B cell (primary cell): ENCODE results near the gene SERP1. TPM values are rescaled to one million over a fixed set of nuclear protein-coding genes. Genes with fewer than 3 reads are reported as not detected.

Experiments used
- ATAC-seq: fragments of 200-7000 bp; cut with Tn5 transposase; one replicate; pipeline ENCODE4 v1.10.0; 2021; ENCODE audit warnings: low read depth, mild to moderate bottlenecking, moderate number of reproducible peaks, moderate library complexity
- CTCF ChIA-PET: fragments of 350-600 bp; sonication (Branson Sonifier 250); formaldehyde crosslinking; loops from one replicate; lab custom pipeline; 2021; ENCODE audit warnings: antibody characterized with exemption, inconsistent platforms; lab: Charles Lee
- POLR2A ChIA-PET: fragments of 350-600 bp; sonication (Branson Sonifier 250); formaldehyde crosslinking; loops from one replicate; lab custom pipeline; 2021; ENCODE audit warnings: antibody characterized with exemption; lab: Charles Lee
- DNase-seq: peaks from one replicate; pipeline ENCODE4 v3.0.0; 2013
- H2AFZ ChIP-seq: 2 replicates; pipeline ENCODE4 v1.6.1; 2012; ENCODE audit warnings: mild to moderate bottlenecking, low read depth, low read length; ENCODE audit not compliant: insufficient read depth, poor library complexity, severe bottlenecking
- H3K27ac ChIP-seq, 2 donors: 1 replicate in 1 of 2; 2 replicates in 1 of 2; pipeline ENCODE4 v1.5.1; 2012 to 2013; ENCODE audit warnings: low read length in 2 of 2, mild to moderate bottlenecking in 2 of 2, moderate library complexity in 1 of 2
- H3K27me3 ChIP-seq, 4 experiments: fragments of 200-600 bp in 1 of 4; sonication (generic) in 1 of 4; replicated peaks in 1 of 4; 1 replicate in 2 of 4; 2 replicates in 2 of 4; pipeline versions ENCODE4 v1.6.1 to v1.7.0; 2013 to 2016; ENCODE audit warnings: low read length in 3 of 4, mild to moderate bottlenecking in 2 of 4, mixed read lengths in 1 of 4, moderate library complexity in 1 of 4; ENCODE audit not compliant: insufficient read depth in 4 of 4, control insufficient read depth in 3 of 4; ENCODE audit errors: control extremely low read depth in 1 of 4
- H3K36me3 ChIP-seq, 2 experiments: replicated peaks in 1 of 2; 1 replicate in 1 of 2; 2 replicates in 1 of 2; pipeline versions ENCODE4 v1.6.1 to v1.7.1; 2013; ENCODE audit warnings: low read length in 1 of 2; ENCODE audit not compliant: insufficient read depth in 2 of 2, control insufficient read depth in 1 of 2; ENCODE audit errors: control extremely low read depth in 1 of 2, extremely low read depth in 1 of 2
- H3K4me1 ChIP-seq, 2 donors: fragments of 200-600 bp in 1 of 2; sonication (generic) in 1 of 2; 1 replicate in 1 of 2; 2 replicates in 1 of 2; pipeline versions ENCODE4 v1.5.1 to v1.6.1; 2013 to 2017; ENCODE audit warnings: low read length in 2 of 2; ENCODE audit not compliant: control insufficient read depth in 2 of 2, insufficient read depth in 2 of 2
- H3K4me2 ChIP-seq: replicated peaks from 2 replicates; pipeline ENCODE3; 2012; ENCODE audit warnings: mild to moderate bottlenecking, low read depth, low read length; ENCODE audit not compliant: poor library complexity, severe bottlenecking
- H3K4me3 ChIP-seq, 5 experiments: fragments of 200-600 bp in 1 of 5; sonication (generic) in 1 of 5; 1 replicate in 3 of 5; 2 replicates in 2 of 5; pipeline versions ENCODE4 v1.5.1 to v1.7.0; 2011 to 2016; ENCODE audit warnings: low read length in 4 of 5, mild to moderate bottlenecking in 4 of 5, low read depth in 2 of 5, control low read depth in 1 of 5, moderate library complexity in 1 of 5; ENCODE audit not compliant: insufficient read depth in 1 of 5; ENCODE audit errors: control extremely low read depth in 1 of 5, extremely low read depth in 1 of 5
- H3K79me2 ChIP-seq: fragments of 200-600 bp; sonication (generic); one replicate; pipeline ENCODE4 v1.6.0; 2016; ENCODE audit warnings: low read length; ENCODE audit not compliant: control insufficient read depth, insufficient read depth
- H3K9ac ChIP-seq: fragments of 200-600 bp; sonication (generic); 2 replicates; pipeline ENCODE4 v1.6.1; 2017; ENCODE audit warnings: mild to moderate bottlenecking, low read length, moderate library complexity
- H3K9me3 ChIP-seq, 3 donors: one replicate each; pipeline versions ENCODE4 v1.6.1 to v1.7.1; 2013; ENCODE audit warnings: low read length in 2 of 3; ENCODE audit not compliant: control insufficient read depth in 2 of 3, insufficient read depth in 1 of 3; ENCODE audit errors: control extremely low read depth in 1 of 3
- H4K20me1 ChIP-seq: 2 replicates; pipeline ENCODE4 v1.6.0; 2012; ENCODE audit warnings: mild to moderate bottlenecking, low read length; ENCODE audit not compliant: insufficient read depth, control insufficient read depth, poor library complexity, severe bottlenecking
- H3K27ac Mint-ChIP-seq: one replicate; pipeline ENCODE4 v1.8.0; 2021; ENCODE audit warnings: mixed read lengths
- H3K27me3 Mint-ChIP-seq: one replicate; pipeline ENCODE4 v1.8.0; 2021; ENCODE audit warnings: mixed read lengths
- H3K4me1 Mint-ChIP-seq: one replicate; pipeline ENCODE4 v1.8.0; 2021; ENCODE audit warnings: mixed read lengths
- H3K4me3 Mint-ChIP-seq: one replicate; pipeline ENCODE4 v1.8.0; 2021; ENCODE audit warnings: mixed read lengths
- H3K9me3 Mint-ChIP-seq: one replicate; pipeline ENCODE4 v1.8.0; 2022; ENCODE audit warnings: mixed read lengths; ENCODE audit not compliant: insufficient read depth
- CTCF ChIP-seq: fragments of 200-600 bp; IDR thresholded peaks from one replicate; pipeline ENCODE4 v1.8.0; 2022; ENCODE audit warnings: antibody characterized with exemption, mild to moderate bottlenecking
- EZH2 ChIP-seq: IDR thresholded peaks from 2 replicates; pipeline ENCODE4 v1.6.1; 2012; ENCODE audit warnings: borderline replicate concordance, low read depth, mild to moderate bottlenecking, moderate library complexity, low read length; ENCODE audit not compliant: insufficient read depth, poor library complexity, severe bottlenecking
- WGBS: methylation state at CpG from one replicate; pipeline ENCODE4 v1.1.5; 2013; ENCODE audit warnings: missing lambda C conversion rate; ENCODE audit not compliant: insufficient coverage; 5-methylcytosine and 5-hydroxymethylcytosine counted together
- intact Hi-C: fragments of 100-400 bp; cut with micrococcal nuclease; formaldehyde crosslinking; loops from one replicate; pipeline ENCODE4 v1.10.0; 2022
- polyA plus RNA-seq: library from polyadenylated mRNA; depleted of rRNA; stranded (reverse); fragments of >200 nt; gene quantifications from 2 replicates; pipeline ENCODE4 v1.2.3, GENCODE V29; 2012
- total RNA-seq, 2 donors: library from RNA; stranded (reverse); fragments of 120-200 nt in 1 of 2; gene quantifications; 1 replicate in 1 of 2; 2 replicates in 1 of 2; pipeline versions ENCODE4 v1.2.3 to v1.2.4, GENCODE V29; 2013 to 2022

Gene SERP1
- total and polyA plus RNA-seq, 2 donors (not counting 1 experiment from before 2014, with no cell fraction given), result 84.6 to 114 TPM

GRCh38 chr3:150594150-150594549, 47.9 kb upstream of the SERP1 start:
- Histone ChIP-seq H3K79me2 (peaks cover 39% of the 10 kb centered on the region), H3K4me1 (peaks cover 12 to 15% of the 10 kb centered on the region in 2 donors), H2AFZ (no peak overlapping the region), H3K4me3 (no peak overlapping the region), H3K27ac (no peak overlapping the region), H3K27me3 (no peaks in the 10 kb centered on the region), H4K20me1 (peaks cover 4% of the 10 kb centered on the region), H3K9ac (no peak overlapping the region), H3K36me3 (no peaks in the 10 kb centered on the region), H3K4me2 (no peak overlapping the region), H3K9me3 (peaks cover 0 to 3% (median 0%) of the 10 kb centered on the region in 3 donors)
- H3K27me3 Mint-ChIP-seq, result no peaks in the 10 kb centered on the region
- no peak overlapping the region for H3K27ac Mint-ChIP-seq
- no peak for ATAC-seq
- no peaks in the 10 kb centered on the region for H3K9me3 Mint-ChIP-seq
- ChIA-PET POLR2A (interaction anchor here (0.6 kb wide), 1 partner anchor 110 kb away, joined by 5 read pairs; the partner anchor contains the start of gene ERICH6), CTCF (interaction anchor here (0.9 to 1.1 kb wide), 2 partner anchors 9 to 10 kb away, joined by 3 read pairs; partner anchors contain the start of gene SELENOT)
- intact Hi-C loops, result no loop called here
- H3K4me1 Mint-ChIP-seq, result peaks cover 14% of the 10 kb centered on the region
- WGBS, result 80% methylated on average over 1 of the region's 4 CpGs
- DNase-seq, result no peak
- TF ChIP-seq CTCF (no peak), EZH2 (no peak)
- no peak overlapping the region for H3K4me3 Mint-ChIP-seq

GRCh38 chr3:150589759-150590158, 43.5 kb upstream of the SERP1 start:
- Histone ChIP-seq H3K27ac (no peak overlapping the region), H3K4me3 (no peak overlapping the region), H3K4me1 (no peaks in the 10 kb centered on the region), H3K36me3 (peaks cover 0 to 11% of the 10 kb centered on the region in 2 experiments), H3K9ac (no peak overlapping the region), H3K27me3 (no peaks in the 10 kb centered on the region), H4K20me1 (no peaks in the 10 kb centered on the region), H3K79me2 (peaks cover 4% of the 10 kb centered on the region), H2AFZ (no peak overlapping the region), H3K9me3 (no peaks in the 10 kb centered on the region), H3K4me2 (no peak overlapping the region)
- Mint-ChIP-seq H3K27me3 (no peaks in the 10 kb centered on the region), H3K4me1 (no peaks in the 10 kb centered on the region), H3K4me3 (no peak overlapping the region), H3K9me3 (no peaks in the 10 kb centered on the region), H3K27ac (no peak overlapping the region)
- intact Hi-C loops, result no loop called here
- ChIA-PET CTCF (interaction anchor here (1.5 kb wide), 1 partner anchor 13 kb away, joined by 3 read pairs; the partner anchor contains the start of gene SELENOT), POLR2A (interaction anchor here (0.6 kb wide), 1 partner anchor 114 kb away, joined by 9 read pairs; the partner anchor contains the start of gene ERICH6)
- DNase-seq, result no peak
- TF ChIP-seq CTCF (no peak), EZH2 (no peak)
- ATAC-seq, result no peak
- no CpG with 5 or more reads among the region's 6 CpGs for WGBS
